Vagina (tissue), 2 donors: Measurements from ENCODE around the gene DYNC1I1. TPM values are rescaled to one million over a fixed set of nuclear protein-coding genes. Genes with fewer than 3 reads are reported as not detected.

Source experiments
- DNase-seq, 2 donors: peaks; one replicate each; pipeline ENCODE4 v3.0.0-alpha.2; 2017; ENCODE audit errors: extremely low spot score in 2 of 2
- H3K27ac ChIP-seq: fragments of 200-600 bp; sonication (generic); one replicate; pipeline ENCODE4 v1.5.1; 2019
- H3K27me3 ChIP-seq: fragments of 200-600 bp; sonication (generic); one replicate; pipeline ENCODE4 v1.5.1; 2019
- H3K36me3 ChIP-seq, 2 donors: fragments of 200-600 bp; sonication (generic); one replicate each; pipeline ENCODE4 v1.5.1; 2017 to 2019
- H3K4me1 ChIP-seq: fragments of 200-600 bp; sonication (generic); one replicate; pipeline ENCODE4 v1.5.1; 2019
- H3K4me3 ChIP-seq, 2 donors: fragments of 200-600 bp; sonication (generic); 1 replicate in 1 of 2; 2 replicates in 1 of 2; pipeline ENCODE4 v1.5.1; 2016 to 2019
- H3K9me3 ChIP-seq: fragments of 200-600 bp; sonication (generic); one replicate; pipeline ENCODE4 v1.5.1; 2019
- CTCF ChIP-seq, 3 experiments: fragments of 450-650 bp in 2 of 3; fragments of 200-600 bp in 1 of 3; sonication (generic) in 1 of 3; IDR thresholded peaks; one replicate each; pipeline ENCODE4 v1.5.1; 2017 to 2019; ENCODE audit warnings: antibody characterized with exemption in 3 of 3, mild to moderate bottlenecking in 2 of 3, moderate library complexity in 2 of 3
- POLR2A ChIP-seq, 2 donors: fragments of 450-650 bp; IDR thresholded peaks; one replicate each; pipeline ENCODE4 v1.6.1; 2017; ENCODE audit warnings: antibody characterized with exemption in 2 of 2, mild to moderate bottlenecking in 2 of 2, moderate library complexity in 2 of 2
- POLR2AphosphoS5 ChIP-seq, 2 donors: sonication (generic); formaldehyde crosslinking; IDR thresholded peaks; one replicate each; pipeline ENCODE4 v1.9.0; 2017; ENCODE audit warnings: antibody characterized with exemption in 2 of 2, mild to moderate bottlenecking in 2 of 2, low read depth in 1 of 2; ENCODE audit not compliant: insufficient read depth in 1 of 2
- intact Hi-C: fragments of 100-400 bp; cut with DNase I; formaldehyde crosslinking; loops from one replicate; pipeline ENCODE4 v1.15.1; 2023
- total RNA-seq: library from RNA; depleted of rRNA; stranded (reverse); fragments of >200 nt; gene quantifications from one replicate; pipeline ENCODE4 v1.2.3, GENCODE V29; 2016

DYNC1I1 gene
- total RNA-seq, 1 donor from 2014 or later: 12.0 TPM

GRCh38 chr7:96135241-96135640 is 362.9 kb downstream of the DYNC1I1 start:
- H3K9me3 ChIP-seq: no peaks in the 10 kb centered on the region
- H3K4me1 ChIP-seq: no peaks in the 10 kb centered on the region
- peaks cover 0 to 14% of the 10 kb centered on the region in 2 donors for H3K36me3 ChIP-seq
- no peak overlapping the region for H3K27ac ChIP-seq
- no peaks in the 10 kb centered on the region for H3K27me3 ChIP-seq
- intact Hi-C loops: no loop called here
- TF ChIP-seq POLR2AphosphoS5 (IDR thresholded peaks at IDR 0.05; ENCODE audit: insufficient read depth in 1 of 2, low read depth in 1 of 2) (no peak), POLR2A (IDR thresholded peaks at IDR 0.05) (no peak)
- no peak overlapping the region for H3K4me3 ChIP-seq
- no peak for DNase-seq

GRCh38 chr7:96136600-96137239 is 364.4 kb downstream of the DYNC1I1 start:
- intact Hi-C loops: no loop called here

GRCh38 chr7:96143495-96144259 is 371.3 kb downstream of the DYNC1I1 start:
- H3K9me3 ChIP-seq: no peaks in the 10 kb centered on the region
- no peak overlapping the region for H3K4me3 ChIP-seq
- H3K36me3 ChIP-seq: peaks cover 0 to 12% of the 10 kb centered on the region in 2 donors
- no peak for DNase-seq
- H3K27me3 ChIP-seq: no peaks in the 10 kb centered on the region
- H3K4me1 ChIP-seq: no peaks in the 10 kb centered on the region
- TF ChIP-seq POLR2A (IDR thresholded peaks at IDR 0.05): no peak
- no peak for TF ChIP-seq POLR2AphosphoS5 (IDR thresholded peaks at IDR 0.05; ENCODE audit: insufficient read depth in 1 of 2, low read depth in 1 of 2)
- TF ChIP-seq CTCF (IDR thresholded peaks at IDR 0.05): no peak
- no peak overlapping the region for H3K27ac ChIP-seq
- intact Hi-C loops: no loop called here

More at GRCh38 chr7:96136600-96137239, 364.4 kb downstream of the DYNC1I1 start:
- Histone ChIP-seq H3K4me1 (no peaks in the 10 kb centered on the region), H3K4me3 (no peak overlapping the region), H3K27ac (no peak overlapping the region), H3K36me3 (peaks cover 0 to 7% of the 10 kb centered on the region in 2 donors), H3K27me3 (no peaks in the 10 kb centered on the region), H3K9me3 (no peaks in the 10 kb centered on the region)
- no peak for DNase-seq
- TF ChIP-seq POLR2AphosphoS5 (IDR thresholded peaks at IDR 0.05; ENCODE audit: insufficient read depth in 1 of 2, low read depth in 1 of 2): no peak
- TF ChIP-seq POLR2A (IDR thresholded peaks at IDR 0.05): no peak
- TF ChIP-seq CTCF (IDR thresholded peaks at IDR 0.05): no peak

- H3K27me3 ChIP-seq: no peaks in the 10 kb centered on the region
- intact Hi-C loops: no loop called here
- TF ChIP-seq POLR2A (IDR thresholded peaks at IDR 0.05) (no peak), CTCF (IDR thresholded peaks at IDR 0.05) (no peak), POLR2AphosphoS5 (IDR thresholded peaks at IDR 0.05; ENCODE audit: insufficient read depth in 1 of 2, low read depth in 1 of 2) (no peak)
- no peak overlapping the region for H3K27ac ChIP-seq
- DNase-seq: no peak
- no peak overlapping the region for H3K4me3 ChIP-seq
- H3K9me3 ChIP-seq: no peaks in the 10 kb centered on the region
- no peaks in the 10 kb centered on the region for H3K4me1 ChIP-seq
- H3K36me3 ChIP-seq: peaks cover 0 to 12% of the 10 kb centered on the region in 2 donors
These were observed 371.8 kb downstream of the DYNC1I1 start for GRCh38 chr7:96144260-96144526.

Other genes starting within 250 kb of the DYNC1I1 start
- 399 TPM for gene PDK4, start 176.0 kb upstream of the DYNC1I1 start, total RNA-seq